HepG2 (cell line): ENCODE data around the gene DLG2. TPM values are rescaled to one million over a fixed set of nuclear protein-coding genes. Genes with fewer than 3 reads are reported as not detected.

Source experiments
- ATAC-seq: fragments of 200-7000 bp; cut with Tn5 transposase; 3 replicates; pipeline ENCODE4 v1.9.1; 2020; ENCODE audit warnings: mild to moderate bottlenecking, moderate library complexity
- BruUV-seq: library from RNA; stranded (reverse); fragments of 400-500 nt; replicated peaks from 2 replicates; lab custom pipeline; 2021; lab: Mats Ljungman, UMichigan
- CTCF ChIA-PET: fragments of 300-600 bp; formaldehyde crosslinking; extraction: SDS; loops from one replicate; lab custom pipeline; 2021; ENCODE audit warnings: low total read pairs, inconsistent platforms, low intra/inter-chr PET ratio; lab: Yijun Ruan, JAX
- POLR2A ChIA-PET: fragments of 350-600 bp; sonication (Branson Sonifier 250); formaldehyde crosslinking; loops from one replicate; lab custom pipeline; 2020; ENCODE audit warnings: antibody characterized with exemption, inconsistent platforms; lab: Yijun Ruan, JAX
- DNase-seq: peaks from one replicate; pipeline ENCODE4 v3.0.0-alpha.2; 2015; ENCODE audit warnings: low spot score
- FAIRE-seq: peaks from 3 replicates; lab custom pipeline; 2011; peaks lifted over from hg19 to GRCh38; lab: Jason Lieb, UNC
- H2AFZ ChIP-seq: one replicate; pipeline ENCODE4 v1.6.1; 2011; ENCODE audit warnings: low read length, inconsistent platforms
- H3K27ac ChIP-seq: fragments of 300-600 bp; 3 replicates; pipeline ENCODE4 v1.8.0; 2011; ENCODE audit warnings: mixed run types, mild to moderate bottlenecking, mixed read lengths, low read length, inconsistent platforms; ENCODE audit not compliant: insufficient read depth; ENCODE audit errors: extremely low read length
- H3K27me3 ChIP-seq, 2 experiments: fragments of 200-600 bp in 1 of 2; 2 replicates in 1 of 2; 3 replicates in 1 of 2; pipeline versions ENCODE4 v1.6.0 to v1.8.0; 2011; ENCODE audit warnings: low read length in 2 of 2, mild to moderate bottlenecking in 2 of 2, moderate library complexity in 2 of 2, inconsistent platforms in 1 of 2; ENCODE audit not compliant: insufficient read depth in 2 of 2, control insufficient read depth in 1 of 2
- H3K36me3 ChIP-seq, 2 experiments: fragments of 200-600 bp in 1 of 2; replicated peaks in 1 of 2; 2 replicates in 1 of 2; 3 replicates in 1 of 2; pipeline versions ENCODE4 v1.5.1 to v1.8.0; 2011; ENCODE audit warnings: low read length in 2 of 2, inconsistent platforms in 1 of 2; ENCODE audit not compliant: insufficient read depth in 2 of 2, control insufficient read depth in 1 of 2
- H3K4me1 ChIP-seq: 2 replicates; pipeline ENCODE4 v1.5.1; 2012; ENCODE audit warnings: low read length, inconsistent platforms; ENCODE audit not compliant: insufficient read depth
- H3K4me2 ChIP-seq: 2 replicates; pipeline ENCODE4 v1.6.0; 2011; ENCODE audit warnings: low read depth, low read length, inconsistent platforms
- H3K4me3 ChIP-seq, 3 experiments: fragments of 200-600 bp in 1 of 3; sonication (generic), shearing (Covaris generic) in 1 of 3; replicated peaks in 1 of 3; 2 replicates each; pipeline ENCODE4 v1.5.1; 2011 to 2016; ENCODE audit warnings: low read length in 3 of 3, inconsistent platforms in 2 of 3, low read depth in 2 of 3, mild to moderate bottlenecking in 2 of 3, control low read depth in 1 of 3, mixed read lengths in 1 of 3; ENCODE audit not compliant: insufficient read depth in 1 of 3
- H3K79me2 ChIP-seq: one replicate; pipeline ENCODE4 v1.6.1; 2011; ENCODE audit warnings: low read length, inconsistent platforms; ENCODE audit not compliant: insufficient read depth
- H3K9ac ChIP-seq: 2 replicates; pipeline ENCODE4 v1.6.0; 2011; ENCODE audit warnings: mild to moderate bottlenecking, low read depth, low read length, inconsistent platforms; ENCODE audit not compliant: insufficient read depth
- H3K9me3 ChIP-seq: 2 replicates; pipeline ENCODE4 v1.5.1; 2012; ENCODE audit warnings: mild to moderate bottlenecking, low read length
- H4K20me1 ChIP-seq: 2 replicates; pipeline ENCODE4 v1.6.0; 2011; ENCODE audit warnings: inconsistent platforms, mild to moderate bottlenecking, low read length, moderate library complexity; ENCODE audit not compliant: insufficient read depth
- FOXM1 ChIP-seq: sonication (generic); formaldehyde crosslinking; IDR thresholded peaks from 2 replicates; pipeline ENCODE4 v1.5.0; 2020; ENCODE audit warnings: missing genetic modification reagents
- MYC ChIP-seq: sonication (generic); formaldehyde crosslinking; IDR thresholded peaks from 2 replicates; pipeline ENCODE4 v1.9.0; 2021; ENCODE audit warnings: missing genetic modification reagents, borderline replicate concordance
- NONO ChIP-seq, 2 experiments: fragments of 450-650 bp in 1 of 2; sonication (generic) in 1 of 2; formaldehyde crosslinking in 1 of 2; IDR thresholded peaks in 1 of 2; conservative IDR thresholded peaks in 1 of 2; 2 replicates each; pipeline versions ENCODE4 v1.6.1 to v1.8.0; 2017 to 2022; ENCODE audit warnings: mild to moderate bottlenecking in 1 of 2, missing genetic modification reagents in 1 of 2, moderate library complexity in 1 of 2
- RARA ChIP-seq: IDR thresholded peaks from 2 replicates; pipeline ENCODE4 v1.6.1; 2016; ENCODE audit warnings: missing genetic modification reagents, missing compliant biosample characterization
- SATB2 ChIP-seq: sonication (generic); formaldehyde crosslinking; IDR thresholded peaks from 2 replicates; pipeline ENCODE4 v1.5.0; 2020; ENCODE audit warnings: missing genetic modification reagents
- SMYD3 ChIP-seq: sonication (generic); formaldehyde crosslinking; IDR thresholded peaks from 2 replicates; pipeline ENCODE4 v1.8.1; 2023; ENCODE audit warnings: mild to moderate bottlenecking, missing genetic modification reagents
- SNAPC2 ChIP-seq: sonication (generic); formaldehyde crosslinking; IDR thresholded peaks from 2 replicates; pipeline ENCODE4 v1.8.1; 2022; ENCODE audit warnings: mild to moderate bottlenecking, missing genetic modification reagents
- SOX13 ChIP-seq, 3 experiments: fragments of 450-650 bp in 1 of 3; sonication (generic) in 1 of 3; formaldehyde crosslinking in 1 of 3; IDR thresholded peaks in 2 of 3; conservative IDR thresholded peaks in 1 of 3; 2 replicates each; pipeline versions ENCODE4 v1.5.0 to v1.6.1; 2016 to 2020; ENCODE audit warnings: antibody characterized with exemption in 1 of 3, mild to moderate bottlenecking in 1 of 3, missing compliant biosample characterization in 1 of 3, missing genetic modification reagents in 1 of 3, moderate library complexity in 1 of 3
- SP1 ChIP-seq, 2 experiments: fragments of 450-650 bp in 1 of 2; sonication (generic) in 1 of 2; formaldehyde crosslinking in 1 of 2; IDR thresholded peaks; 2 replicates each; pipeline versions ENCODE4 v1.4.0 to v1.6.1; 2016 to 2020; ENCODE audit warnings: missing genetic modification reagents in 1 of 2
- TAF15 ChIP-seq: fragments of 200-400 bp; formaldehyde crosslinking; IDR thresholded peaks from one replicate; pipeline ENCODE4 v1.6.1; 2018; ENCODE audit warnings: mild to moderate bottlenecking, low read depth, low read length; ENCODE audit not compliant: poor library complexity, severe bottlenecking
- ZBTB39 ChIP-seq: sonication (generic); formaldehyde crosslinking; IDR thresholded peaks from 2 replicates; pipeline ENCODE4 v1.5.0; 2020; ENCODE audit warnings: missing genetic modification reagents
- ZEB1 ChIP-seq: IDR thresholded peaks from 2 replicates; pipeline ENCODE4 v1.6.1; 2012; ENCODE audit warnings: mild to moderate bottlenecking, low read depth, inconsistent platforms; ENCODE audit not compliant: insufficient replicate concordance
- ZFP90 ChIP-seq: sonication (generic); formaldehyde crosslinking; IDR thresholded peaks from 2 replicates; pipeline ENCODE4 v1.8.0; 2022; ENCODE audit warnings: missing genetic modification reagents, mild to moderate bottlenecking, inconsistent platforms, borderline replicate concordance
- ZNF292 ChIP-seq: sonication (generic); formaldehyde crosslinking; IDR thresholded peaks from 2 replicates; pipeline ENCODE4 v1.8.1; 2022; ENCODE audit warnings: mild to moderate bottlenecking, low read depth, missing genetic modification reagents, borderline replicate concordance
- ZNF639 ChIP-seq: conservative IDR thresholded peaks from 2 replicates; pipeline ENCODE4 v1.6.1; 2018; ENCODE audit warnings: missing genetic modification reagents
- ZNF737 ChIP-seq: sonication (generic); formaldehyde crosslinking; IDR thresholded peaks from 2 replicates; pipeline ENCODE4 v1.5.0; 2020; ENCODE audit warnings: missing genetic modification reagents, mild to moderate bottlenecking, borderline replicate concordance
- WGBS: methylation state at CpG from one replicate; pipeline ENCODE4 v1.1.6; 2017; ENCODE audit warnings: low lambda C conversion rate; 5-methylcytosine and 5-hydroxymethylcytosine counted together
- in situ Hi-C: cut with HindIII; loops from 2 replicates; pipeline ENCODE4 v1.10.0; 2017; ENCODE audit warnings: low pct_unique_long_range_greater_than_20kb; ENCODE audit not compliant: extremely low pct_ligation_motif_present
- intact Hi-C: fragments of 100-400 bp; cut with micrococcal nuclease; formaldehyde crosslinking; loops from one replicate; pipeline ENCODE4 v1.10.0; 2022; ENCODE audit not compliant: unreplicated experiment
- polyA plus RNA-seq, 8 experiments: library from polyadenylated mRNA; depleted of rRNA in 3 of 8; stranded (reverse) in 7 of 8; unstranded in 1 of 8; fragments of >200 nt; fragmentation: Illumina TruSeq in 4 of 8; extraction: Trizol in 4 of 8; gene quantifications; 2 replicates each; pipeline versions ENCODE4 v1.2.1 to v1.2.3, GENCODE V29; 2011 to 2016; ENCODE audit warnings: low read depth in 4 of 8, missing spikeins in 1 of 8, mixed read lengths in 1 of 8; ENCODE audit not compliant: insufficient read depth in 1 of 8
- total RNA-seq, 5 experiments: library from RNA; depleted of rRNA; stranded (reverse); fragments of >200 nt; fragmentation: Illumina TruSeq; extraction: Trizol; gene quantifications; 2 replicates each; pipeline ENCODE4 v1.2.3, GENCODE V29; 2016; ENCODE audit warnings: low read depth in 1 of 5

DLG2 gene
- total and polyA plus RNA-seq, 2 of the 13 experiments (the other 11 are each of a cell fraction or from before 2014, with no cell fraction given) = 0.46 to 1.0 TPM

- TF ChIP-seq SP1 (IDR thresholded peaks at IDR 0.05) (no peak), SP1 (CRISPR knock-in tag; IDR thresholded peaks at IDR 0.05) (no peak), NONO (IDR thresholded peaks at IDR 0.05) (no peak), NONO (CRISPR knock-in tag; conservative IDR thresholded peaks at IDR 0.05) (no peak), FOXM1 (CRISPR knock-in tag) (no peak), SNAPC2 (CRISPR knock-in tag) (no peak)
Measured at GRCh38 chr11:84230402-84230801, 1396.7 kb downstream of the DLG2 start (continued).

- BruUV-seq = no TSS peak
- H3K36me3 ChIP-seq = no peaks in the 10 kb centered on the region
- no peak overlapping the region for H3K4me3 ChIP-seq
- H3K4me2 ChIP-seq = no peak overlapping the region
- in situ Hi-C loops = no loop called here
- H3K27ac ChIP-seq = no peak overlapping the region
- TF ChIP-seq ZEB1 (no peak), ZNF737 (no peak), RARA (CRISPR knock-in tag) (no peak), ZNF292 (CRISPR knock-in tag) (no peak), SOX13 (IDR thresholded peaks at IDR 0.05) (no peak), SOX13 (CRISPR knock-in tag; conservative IDR thresholded peaks at IDR 0.05 in 1 of 2, IDR thresholded peaks at IDR 0.05 in 1 of 2) (no peak), TAF15 (no peak), ZBTB39 (no peak), MYC (CRISPR knock-in tag) (no peak), ZNF639 (CRISPR knock-in tag) (no peak), ZFP90 (CRISPR knock-in tag) (no peak), SATB2 (no peak), SMYD3 (CRISPR knock-in tag) (no peak)
- TF ChIP-seq, all 625 proteins: peak for 0
- Histone ChIP-seq H3K9ac (no peak overlapping the region), H3K79me2 (no peaks in the 10 kb centered on the region), H4K20me1 (no peaks in the 10 kb centered on the region), H3K9me3 (no peaks in the 10 kb centered on the region), H2AFZ (no peak overlapping the region), H3K27me3 (no peaks in the 10 kb centered on the region), H3K4me1 (no peaks in the 10 kb centered on the region)
- intact Hi-C loops = no loop called here
- no peak for FAIRE-seq
- ChIA-PET POLR2A (no interaction called here), CTCF (no interaction called here)
- no peak for ATAC-seq
- WGBS = 42% methylated on average over 3 of the region's 3 CpGs
- no peak for DNase-seq
Measured at GRCh38 chr11:84227970-84228665, 1399.0 kb downstream of the DLG2 start.
